K562 (cell line): ENCODE results near the gene HES3. TPM values are rescaled to one million over a fixed set of nuclear protein-coding genes. Genes with fewer than 3 reads are reported as not detected.

Experiments used
- ARNT ChIP-seq, 2 experiments: fragments of 450-650 bp; IDR thresholded peaks; 2 replicates each; pipeline ENCODE4 v1.6.1; 2016; ENCODE audit warnings: mild to moderate bottlenecking in 1 of 2
- CAMTA2 ChIP-seq: fragments of 250-450 bp; sonication (Bioruptor Pico); conservative IDR thresholded peaks from 2 replicates; pipeline ENCODE4 v1.5.1; 2022
- CEBPZ ChIP-seq: fragments of 150-350 bp; IDR thresholded peaks from 2 replicates; pipeline ENCODE4 v1.6.1; 2014; ENCODE audit warnings: low read depth, mild to moderate bottlenecking, low read length, borderline replicate concordance
- CHCHD3 ChIP-seq: fragments of 250-450 bp; sonication (Bioruptor Pico); IDR thresholded peaks from 2 replicates; pipeline ENCODE4 v2.1.2; 2022; ENCODE audit warnings: mild to moderate bottlenecking
- EP300 ChIP-seq: IDR thresholded peaks from 2 replicates; pipeline ENCODE4 v1.6.1; 2012; ENCODE audit warnings: low read length, improper control_type of control experiment
- GMEB1 ChIP-seq: fragments of 250-450 bp; sonication (Bioruptor Pico); IDR thresholded peaks from 2 replicates; pipeline ENCODE4 v1.4.0; 2020; ENCODE audit warnings: mild to moderate bottlenecking
- JUNB ChIP-seq: fragments of 450-650 bp; formaldehyde crosslinking; conservative IDR thresholded peaks from 2 replicates; pipeline ENCODE4 v1.4.0; 2020; ENCODE audit warnings: mild to moderate bottlenecking
- KLF13 ChIP-seq: fragments of 450-650 bp; IDR thresholded peaks from 2 replicates; pipeline ENCODE4 v1.6.1; 2016; ENCODE audit warnings: missing genetic modification characterization, low read depth, mild to moderate bottlenecking, missing compliant biosample characterization, moderate library complexity, borderline replicate concordance
- KLF16 ChIP-seq: IDR thresholded peaks from 2 replicates; pipeline ENCODE4 v1.6.1; 2016; ENCODE audit warnings: antibody characterized with exemption
- NCOA2 ChIP-seq, 2 experiments: fragments of 450-650 bp; IDR thresholded peaks; 2 replicates each; pipeline ENCODE4 v1.6.1; 2018; ENCODE audit warnings: mild to moderate bottlenecking in 2 of 2, moderate library complexity in 1 of 2; ENCODE audit not compliant: partially characterized antibody in 2 of 2
- PRMT5 ChIP-seq: sonication (generic); formaldehyde crosslinking; IDR thresholded peaks from 2 replicates; pipeline ENCODE4 v1.5.0; 2020; ENCODE audit warnings: missing genetic modification reagents
- SMAD3 ChIP-seq: fragments of 450-650 bp; formaldehyde crosslinking; conservative IDR thresholded peaks from 2 replicates; pipeline ENCODE4 v1.4.0; 2020; ENCODE audit warnings: mild to moderate bottlenecking
- ZBTB5 ChIP-seq: fragments of 450-650 bp; IDR thresholded peaks from 2 replicates; pipeline ENCODE4 v1.6.1; 2017; ENCODE audit warnings: antibody characterized with exemption
- ZC3H4 ChIP-seq: sonication (generic); formaldehyde crosslinking; IDR thresholded peaks from 2 replicates; pipeline ENCODE4 v1.9.0; 2021; ENCODE audit warnings: missing genetic modification reagents, borderline replicate concordance
- ZNF124 ChIP-seq: sonication (generic); formaldehyde crosslinking; IDR thresholded peaks from 2 replicates; pipeline ENCODE4 v1.8.1; 2022; ENCODE audit warnings: missing genetic modification reagents
- ZNF217 ChIP-seq: sonication (generic); formaldehyde crosslinking; IDR thresholded peaks from 2 replicates; pipeline ENCODE4 v1.8.0; 2022; ENCODE audit warnings: mild to moderate bottlenecking, missing genetic modification reagents
- ZNF277 ChIP-seq: fragments of 250-450 bp; sonication (Bioruptor Pico); IDR thresholded peaks from 2 replicates; pipeline ENCODE4 v1.8.0; 2022; ENCODE audit warnings: inconsistent platforms, mild to moderate bottlenecking, moderate library complexity, borderline replicate concordance
- polyA plus RNA-seq, 8 experiments: library from polyadenylated mRNA; depleted of rRNA in 4 of 8; stranded (reverse) in 5 of 8; unstranded in 3 of 8; fragments of >200 nt; fragmentation: Nextera tagmentation in 2 of 8; fragmentation: Illumina TruSeq in 1 of 8; extraction: Ambion mirVana in 2 of 8; extraction: Trizol in 1 of 8; gene quantifications; 2 replicates each; pipeline versions ENCODE4 v1.2.1 to v1.2.3, GENCODE V29; 2011 to 2014; ENCODE audit warnings: inconsistent platforms in 1 of 8, missing spikeins in 1 of 8
- total RNA-seq, 7 experiments: library from RNA; depleted of rRNA in 6 of 7; stranded (reverse); fragments of >200 nt in 6 of 7; fragmentation: Illumina TruSeq in 2 of 7; extraction: Trizol in 2 of 7; gene quantifications; 2 replicates each; pipeline versions ENCODE4 v1.2.1 to v1.2.3, GENCODE V29; 2011 to 2021; ENCODE audit warnings: low replicate concordance in 1 of 7

The HES3 gene
- total and polyA plus RNA-seq, 9 of the 15 experiments (the other 6 are each of a cell fraction or from before 2014, with no cell fraction given) = not detected

- TF ChIP-seq ZBTB5 (no peak), ZNF124 (CRISPR knock-in tag) (no peak), CAMTA2 (CRISPR knock-in tag) (no peak), PRMT5 (CRISPR knock-in tag) (no peak), NCOA2 (IDR thresholded peaks at IDR 0.05; ENCODE audit: partially characterized antibody in 2 of 2) (no peak), KLF16 (no peak), CEBPZ (no peak), KLF13 (tag) (no peak), ARNT (IDR thresholded peaks at IDR 0.05) (no peak), GMEB1 (CRISPR knock-in tag) (no peak), ZNF217 (CRISPR knock-in tag) (no peak), ZC3H4 (CRISPR knock-in tag) (no peak), JUNB (CRISPR knock-in tag) (no peak), ZNF277 (CRISPR knock-in tag) (no peak), CHCHD3 (CRISPR knock-in tag) (no peak), SMAD3 (CRISPR knock-in tag) (no peak), EP300 (no peak)
Observed at GRCh38 chr1:6205849-6206519, 38.0 kb upstream of the HES3 start, which contains the start of gene RNF207 (continued).
